GM08714 (cell line): ENCODE results near the gene MAPT.
"Not testable (repeated sequence)": the region's sequence is repeated elsewhere in the genome, so short reads cannot be mapped to it uniquely, and the experiment has no call there.

Source experiments
- H3K4me3 ChIP-seq: fragments of 200-500 bp; sonication (Bioruptor generic); 2 replicates; pipeline ENCODE4 v1.5.1; 2014; ENCODE audit warnings: mild to moderate bottlenecking, low read length, inconsistent platforms
- ZNF274 ChIP-seq: IDR thresholded peaks from 2 replicates; pipeline ENCODE4 v1.6.1; 2012; ENCODE audit warnings: mild to moderate bottlenecking, low read depth, low read length

The MAPT gene

GRCh38 chr17:45852535-45853297 is 41.6 kb upstream of the MAPT start:
- H3K4me3 ChIP-seq: no peak overlapping the region
- TF ChIP-seq ZNF274: no peak

DNA sequence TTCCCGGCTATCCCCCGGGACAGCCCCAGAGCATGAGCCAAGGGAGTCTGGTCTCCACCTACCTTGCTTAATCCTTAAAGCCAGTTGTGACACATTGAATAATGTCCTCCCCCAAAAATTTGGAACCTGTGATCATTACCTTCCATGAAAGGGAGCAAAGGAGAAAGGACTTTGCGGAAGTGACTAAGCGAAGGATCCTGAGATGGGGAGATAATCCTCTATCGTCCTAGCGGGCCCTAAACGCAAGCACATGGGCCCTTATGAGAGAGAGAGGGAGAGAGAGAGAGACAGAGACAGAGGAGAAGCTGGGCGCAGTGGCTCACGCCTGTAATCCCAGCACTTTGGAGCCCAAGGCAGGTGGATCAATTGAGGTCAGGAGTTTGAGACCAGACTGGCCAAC is 40.1 kb upstream of the MAPT start:
- no peak overlapping the region for H3K4me3 ChIP-seq
- no peak for TF ChIP-seq ZNF274

DNA sequence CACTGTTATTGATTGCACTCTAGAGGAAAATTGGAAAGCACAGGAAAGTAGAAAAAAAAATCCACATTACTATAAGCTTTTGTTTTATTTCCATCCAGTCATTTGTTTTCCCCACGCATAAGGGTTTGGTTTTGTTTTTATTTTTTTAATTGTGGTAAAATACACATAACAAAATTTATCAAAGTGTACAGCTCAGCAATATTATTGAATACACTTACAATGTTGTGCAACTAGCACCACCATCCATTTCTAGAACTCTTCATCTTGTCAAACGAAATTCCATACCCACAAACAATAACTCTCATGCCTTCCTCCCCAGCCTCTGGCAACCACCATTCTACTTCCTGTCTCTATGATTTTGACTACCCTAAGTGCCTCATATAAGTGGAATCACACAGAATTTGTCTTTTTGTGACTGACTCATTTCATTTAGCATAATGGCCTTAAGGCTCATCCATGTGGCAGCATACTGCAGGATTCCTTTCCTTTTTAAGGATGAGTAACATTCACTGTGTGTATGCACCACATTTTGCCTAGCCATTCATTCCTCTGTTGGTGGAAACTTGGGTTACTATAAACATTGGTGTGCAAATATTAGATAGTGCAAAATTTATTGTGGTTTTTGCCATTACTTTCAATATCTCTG is 38.5 kb upstream of the MAPT start:
- TF ChIP-seq ZNF274: no peak
- H3K4me3 ChIP-seq: no peak overlapping the region

GRCh38 chr17:45857977-45858708 is 36.2 kb upstream of the MAPT start:
- no peak overlapping the region for H3K4me3 ChIP-seq
- TF ChIP-seq ZNF274: no peak

GRCh38 chr17:45861165-45861564 is 33.2 kb upstream of the MAPT start:
- no peak for TF ChIP-seq ZNF274
- no peak overlapping the region for H3K4me3 ChIP-seq

DNA sequence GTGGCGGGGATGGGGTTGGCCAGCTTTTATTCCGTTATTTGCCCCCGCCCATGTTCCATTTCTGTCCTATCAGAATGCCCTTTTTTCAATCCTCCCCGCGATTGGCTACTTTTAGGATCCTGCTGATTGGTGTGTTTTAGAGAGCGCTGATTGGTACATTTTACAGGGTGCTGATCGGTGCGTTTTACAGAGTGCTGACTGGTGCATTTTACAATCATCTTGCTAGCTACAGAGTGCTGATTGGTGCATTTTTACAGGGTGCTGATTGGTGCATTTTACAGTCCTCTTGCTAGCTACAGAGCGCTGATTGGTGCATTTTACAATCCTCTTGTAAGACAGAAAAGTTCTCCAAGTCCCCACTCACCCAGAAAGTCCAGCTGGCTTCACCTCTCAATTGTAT is 32.2 kb upstream of the MAPT start:
- H3K4me3 ChIP-seq: not testable (repeated sequence)

- H3K4me3 ChIP-seq: no peak overlapping the region
- TF ChIP-seq ZNF274: no peak
Measured at GRCh38 chr17:45863857-45864654, 30.3 kb upstream of the MAPT start.

DNA sequence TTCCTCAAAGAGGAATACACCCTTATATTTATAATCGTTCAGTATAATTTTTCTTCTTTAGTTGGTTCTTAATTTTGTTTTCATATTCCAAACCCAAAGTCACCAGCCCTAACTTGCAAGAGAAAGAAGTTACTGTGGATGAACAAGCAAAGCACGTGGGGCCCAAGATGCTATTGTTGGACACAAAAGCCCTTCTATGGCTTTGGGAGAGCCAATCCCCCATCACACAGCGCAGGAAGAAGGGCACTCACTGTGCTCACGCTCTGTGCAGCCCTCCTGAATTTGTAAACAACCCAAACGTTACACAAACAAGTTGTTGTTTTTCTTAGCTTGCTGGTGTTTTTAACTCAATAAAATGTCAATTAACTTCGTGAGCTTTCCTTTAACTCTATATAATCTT is 27.2 kb upstream of the MAPT start:
- no peak for TF ChIP-seq ZNF274
- H3K4me3 ChIP-seq: no peak overlapping the region

DNA sequence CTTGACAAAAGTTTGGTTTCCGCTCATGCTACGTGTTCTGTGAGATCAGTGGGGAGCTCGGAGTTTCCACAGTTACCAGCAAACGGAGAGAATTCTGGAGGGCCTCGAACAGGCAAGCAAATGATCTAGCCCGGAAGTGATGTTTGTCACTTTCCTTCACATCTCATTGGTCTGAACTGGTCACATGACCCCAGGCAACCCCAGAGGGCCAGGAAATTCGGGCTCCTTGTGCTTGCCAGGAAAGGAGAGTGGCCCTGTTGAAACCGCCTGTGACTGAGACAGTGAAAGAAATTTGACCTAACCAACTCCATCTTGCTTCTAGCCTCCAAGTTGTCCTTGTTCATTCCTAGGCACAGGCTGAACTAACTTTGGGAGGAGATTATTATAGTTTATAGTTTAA is 26.7 kb upstream of the MAPT start:
- no peak overlapping the region for H3K4me3 ChIP-seq
- no peak for TF ChIP-seq ZNF274

DNA sequence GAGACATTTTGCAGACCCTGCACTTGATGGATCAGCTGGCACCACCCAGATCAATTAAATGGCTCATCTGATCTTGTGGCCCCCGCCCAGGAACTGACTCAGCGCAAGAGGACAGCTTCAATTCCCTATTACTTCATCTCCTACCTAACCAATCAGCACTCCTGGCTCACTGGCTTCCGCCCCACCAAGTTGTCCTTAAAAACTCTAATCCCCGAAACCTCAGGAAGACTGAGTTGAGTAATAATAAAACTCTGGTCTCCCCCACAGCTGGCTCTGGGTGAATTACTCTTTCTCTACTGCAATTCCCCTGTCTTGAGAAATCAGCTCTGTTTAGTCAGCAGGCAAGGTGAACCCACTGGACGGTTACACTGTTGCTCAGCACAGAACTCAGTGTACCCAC is 26.1 kb upstream of the MAPT start:
- TF ChIP-seq ZNF274: no peak
- no peak overlapping the region for H3K4me3 ChIP-seq

- no peak overlapping the region for H3K4me3 ChIP-seq
- no peak for TF ChIP-seq ZNF274
Measured at GRCh38 chr17:45869676-45870341, 24.5 kb upstream of the MAPT start.

GRCh38 chr17:45870342-45870974 is 23.9 kb upstream of the MAPT start:
- no peak for TF ChIP-seq ZNF274

GRCh38 chr17:45871718-45872117 is 22.6 kb upstream of the MAPT start:
- no peak for TF ChIP-seq ZNF274
- H3K4me3 ChIP-seq: no peak overlapping the region

More at GRCh38 chr17:45870342-45870974, 23.9 kb upstream of the MAPT start:
- H3K4me3 ChIP-seq: no peak overlapping the region

DNA sequence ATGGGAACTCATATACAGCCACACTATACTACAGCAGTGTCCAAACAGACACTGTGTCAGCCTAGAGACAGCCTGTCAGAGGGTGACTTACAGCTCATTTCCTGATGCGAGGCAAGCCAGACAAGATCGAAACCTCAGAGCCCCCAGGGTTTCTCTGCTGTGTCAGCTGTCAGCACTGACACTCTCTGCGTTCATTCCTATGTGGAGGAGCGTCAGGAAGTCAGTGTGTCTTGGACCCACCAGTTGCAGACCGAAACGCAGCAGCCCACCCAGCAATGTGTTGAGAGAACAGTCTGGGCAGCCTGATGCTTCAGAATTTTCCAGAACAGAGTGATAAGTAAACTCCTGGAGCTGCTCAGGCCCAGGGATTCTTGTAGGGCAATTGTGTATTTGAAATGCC is 20.6 kb upstream of the MAPT start:
- no peak overlapping the region for H3K4me3 ChIP-seq
- TF ChIP-seq ZNF274: no peak
